K562 (cell line): ENCODE measurements around the gene TRANK1. TPM values are rescaled to one million over a fixed set of nuclear protein-coding genes. Genes with fewer than 3 reads are reported as not detected.

Experiments used
- FOS ChIP-seq: IDR thresholded peaks from 3 replicates; pipeline ENCODE4 v1.6.1; 2011; ENCODE audit not compliant: insufficient read length; ENCODE audit errors: extremely low read depth
- FOSL1 ChIP-seq: fragments of 200-800 bp; sonication (Bioruptor generic); conservative IDR thresholded peaks from 2 replicates; pipeline ENCODE4 v1.6.1; 2016; ENCODE audit warnings: missing genetic modification characterization, missing compliant biosample characterization
- SMC3 ChIP-seq: conservative IDR thresholded peaks from 2 replicates; pipeline ENCODE4 v1.6.1; 2011; ENCODE audit warnings: low read depth, low read length, improper control_type of control experiment; ENCODE audit not compliant: insufficient read depth
- U2AF1 ChIP-seq: fragments of 200-400 bp; formaldehyde crosslinking; optimal IDR thresholded peaks from 2 replicates; pipeline ENCODE3; 2017; ENCODE audit warnings: mild to moderate bottlenecking, low read depth, low read length, moderate library complexity
- XRCC4 ChIP-seq: IDR thresholded peaks from one replicate; pipeline ENCODE4 v1.6.1; 2011; ENCODE audit not compliant: insufficient read depth, insufficient read length; ENCODE audit errors: extremely low read depth
- YBX1 ChIP-seq: fragments of 450-650 bp; IDR thresholded peaks from 2 replicates; pipeline ENCODE4 v1.7.1; 2016; ENCODE audit warnings: mild to moderate bottlenecking
- ZNF830 ChIP-seq: fragments of 250-450 bp; sonication (Bioruptor Pico); IDR thresholded peaks from 2 replicates; pipeline ENCODE4 v1.5.0; 2021; ENCODE audit warnings: mild to moderate bottlenecking
- polyA plus RNA-seq, 8 experiments: library from polyadenylated mRNA; depleted of rRNA in 4 of 8; stranded (reverse) in 5 of 8; unstranded in 3 of 8; fragments of >200 nt; fragmentation: Nextera tagmentation in 2 of 8; fragmentation: Illumina TruSeq in 1 of 8; extraction: Ambion mirVana in 2 of 8; extraction: Trizol in 1 of 8; gene quantifications; 2 replicates each; pipeline versions ENCODE4 v1.2.1 to v1.2.3, GENCODE V29; 2011 to 2014; ENCODE audit warnings: inconsistent platforms in 1 of 8, missing spikeins in 1 of 8
- total RNA-seq, 7 experiments: library from RNA; depleted of rRNA in 6 of 7; stranded (reverse); fragments of >200 nt in 6 of 7; fragmentation: Illumina TruSeq in 2 of 7; extraction: Trizol in 2 of 7; gene quantifications; 2 replicates each; pipeline versions ENCODE4 v1.2.1 to v1.2.3, GENCODE V29; 2011 to 2021; ENCODE audit warnings: low replicate concordance in 1 of 7
- TF ChIP-seq, protein P1 (sequence below): sonication (generic); formaldehyde crosslinking; IDR thresholded peaks from 2 replicates; pipeline ENCODE4 v1.8.0; 2022; ENCODE audit warnings: mild to moderate bottlenecking, missing genetic modification reagents
- TF ChIP-seq, protein P2 (sequence below), 2 experiments: fragments of 450-650 bp in 1 of 2; sonication (generic) in 1 of 2; formaldehyde crosslinking in 1 of 2; IDR thresholded peaks; 2 replicates each; pipeline versions ENCODE4 v1.7.1 to v1.9.0; 2016 to 2022; ENCODE audit warnings: inconsistent platforms in 1 of 2, mild to moderate bottlenecking in 1 of 2, missing genetic modification reagents in 1 of 2

The TRANK1 gene
- total and polyA plus RNA-seq, 9 of the 15 experiments (the other 6 are each of a cell fraction or from before 2014, with no cell fraction given) = 0.41 to 5.3 (median 2.1) TPM

DNA sequence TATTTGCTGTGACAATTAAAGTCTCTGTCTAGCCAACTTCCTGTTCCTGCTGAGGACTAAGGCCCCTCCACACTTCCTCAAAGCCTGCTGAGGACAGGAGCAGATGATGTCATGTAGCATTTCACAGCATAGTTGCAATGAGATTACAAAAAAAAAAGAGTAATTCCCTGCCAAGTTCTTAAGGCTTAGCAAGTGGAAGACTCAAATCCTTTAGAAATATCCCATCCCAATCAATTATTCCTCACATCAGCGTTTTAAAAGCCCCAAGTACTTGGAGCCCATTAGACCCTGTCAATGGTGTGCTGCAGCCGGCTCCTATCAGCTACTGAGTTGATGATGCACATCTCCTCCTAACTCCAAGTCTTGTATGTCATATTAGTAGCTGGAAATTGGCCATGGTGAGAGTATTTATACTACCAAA lies 51.7 kb downstream of the TRANK1 start (continued):
- TF ChIP-seq, protein P1, sequence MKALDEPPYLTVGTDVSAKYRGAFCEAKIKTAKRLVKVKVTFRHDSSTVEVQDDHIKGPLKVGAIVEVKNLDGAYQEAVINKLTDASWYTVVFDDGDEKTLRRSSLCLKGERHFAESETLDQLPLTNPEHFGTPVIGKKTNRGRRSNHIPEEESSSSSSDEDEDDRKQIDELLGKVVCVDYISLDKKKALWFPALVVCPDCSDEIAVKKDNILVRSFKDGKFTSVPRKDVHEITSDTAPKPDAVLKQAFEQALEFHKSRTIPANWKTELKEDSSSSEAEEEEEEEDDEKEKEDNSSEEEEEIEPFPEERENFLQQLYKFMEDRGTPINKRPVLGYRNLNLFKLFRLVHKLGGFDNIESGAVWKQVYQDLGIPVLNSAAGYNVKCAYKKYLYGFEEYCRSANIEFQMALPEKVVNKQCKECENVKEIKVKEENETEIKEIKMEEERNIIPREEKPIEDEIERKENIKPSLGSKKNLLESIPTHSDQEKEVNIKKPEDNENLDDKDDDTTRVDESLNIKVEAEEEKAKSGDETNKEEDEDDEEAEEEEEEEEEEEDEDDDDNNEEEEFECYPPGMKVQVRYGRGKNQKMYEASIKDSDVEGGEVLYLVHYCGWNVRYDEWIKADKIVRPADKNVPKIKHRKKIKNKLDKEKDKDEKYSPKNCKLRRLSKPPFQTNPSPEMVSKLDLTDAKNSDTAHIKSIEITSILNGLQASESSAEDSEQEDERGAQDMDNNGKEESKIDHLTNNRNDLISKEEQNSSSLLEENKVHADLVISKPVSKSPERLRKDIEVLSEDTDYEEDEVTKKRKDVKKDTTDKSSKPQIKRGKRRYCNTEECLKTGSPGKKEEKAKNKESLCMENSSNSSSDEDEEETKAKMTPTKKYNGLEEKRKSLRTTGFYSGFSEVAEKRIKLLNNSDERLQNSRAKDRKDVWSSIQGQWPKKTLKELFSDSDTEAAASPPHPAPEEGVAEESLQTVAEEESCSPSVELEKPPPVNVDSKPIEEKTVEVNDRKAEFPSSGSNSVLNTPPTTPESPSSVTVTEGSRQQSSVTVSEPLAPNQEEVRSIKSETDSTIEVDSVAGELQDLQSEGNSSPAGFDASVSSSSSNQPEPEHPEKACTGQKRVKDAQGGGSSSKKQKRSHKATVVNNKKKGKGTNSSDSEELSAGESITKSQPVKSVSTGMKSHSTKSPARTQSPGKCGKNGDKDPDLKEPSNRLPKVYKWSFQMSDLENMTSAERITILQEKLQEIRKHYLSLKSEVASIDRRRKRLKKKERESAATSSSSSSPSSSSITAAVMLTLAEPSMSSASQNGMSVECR (CRISPR knock-in tag) = no peak
- no peak for TF ChIP-seq SMC3
- TF ChIP-seq FOSL1 (tag) = peak; percentile 40; the same call in 1 of the 2 replicates
- TF ChIP-seq U2AF1 = no peak
- TF ChIP-seq XRCC4 = no peak
- TF ChIP-seq, protein P2, sequence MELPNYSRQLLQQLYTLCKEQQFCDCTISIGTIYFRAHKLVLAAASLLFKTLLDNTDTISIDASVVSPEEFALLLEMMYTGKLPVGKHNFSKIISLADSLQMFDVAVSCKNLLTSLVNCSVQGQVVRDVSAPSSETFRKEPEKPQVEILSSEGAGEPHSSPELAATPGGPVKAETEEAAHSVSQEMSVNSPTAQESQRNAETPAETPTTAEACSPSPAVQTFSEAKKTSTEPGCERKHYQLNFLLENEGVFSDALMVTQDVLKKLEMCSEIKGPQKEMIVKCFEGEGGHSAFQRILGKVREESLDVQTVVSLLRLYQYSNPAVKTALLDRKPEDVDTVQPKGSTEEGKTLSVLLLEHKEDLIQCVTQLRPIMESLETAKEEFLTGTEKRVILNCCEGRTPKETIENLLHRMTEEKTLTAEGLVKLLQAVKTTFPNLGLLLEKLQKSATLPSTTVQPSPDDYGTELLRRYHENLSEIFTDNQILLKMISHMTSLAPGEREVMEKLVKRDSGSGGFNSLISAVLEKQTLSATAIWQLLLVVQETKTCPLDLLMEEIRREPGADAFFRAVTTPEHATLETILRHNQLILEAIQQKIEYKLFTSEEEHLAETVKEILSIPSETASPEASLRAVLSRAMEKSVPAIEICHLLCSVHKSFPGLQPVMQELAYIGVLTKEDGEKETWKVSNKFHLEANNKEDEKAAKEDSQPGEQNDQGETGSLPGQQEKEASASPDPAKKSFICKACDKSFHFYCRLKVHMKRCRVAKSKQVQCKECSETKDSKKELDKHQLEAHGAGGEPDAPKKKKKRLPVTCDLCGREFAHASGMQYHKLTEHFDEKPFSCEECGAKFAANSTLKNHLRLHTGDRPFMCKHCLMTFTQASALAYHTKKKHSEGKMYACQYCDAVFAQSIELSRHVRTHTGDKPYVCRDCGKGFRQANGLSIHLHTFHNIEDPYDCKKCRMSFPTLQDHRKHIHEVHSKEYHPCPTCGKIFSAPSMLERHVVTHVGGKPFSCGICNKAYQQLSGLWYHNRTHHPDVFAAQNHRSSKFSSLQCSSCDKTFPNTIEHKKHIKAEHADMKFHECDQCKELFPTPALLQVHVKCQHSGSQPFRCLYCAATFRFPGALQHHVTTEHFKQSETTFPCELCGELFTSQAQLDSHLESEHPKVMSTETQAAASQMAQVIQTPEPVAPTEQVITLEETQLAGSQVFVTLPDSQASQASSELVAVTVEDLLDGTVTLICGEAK (IDR thresholded peaks at IDR 0.05) = peak; percentile 70
- TF ChIP-seq, protein P2 (CRISPR knock-in tag; IDR thresholded peaks at IDR 0.05) = no peak
- TF ChIP-seq FOS = no peak
- TF ChIP-seq ZNF830 (CRISPR knock-in tag) = no peak
- TF ChIP-seq YBX1 = no peak
